Stimulated activated CD4-positive, alpha-beta T cell treated with anti-CD3 and anti-CD28 coated beads, TNF-alpha, amount 100 ng/mL, for 4 hours (primary cell): Measurements from ENCODE around the gene SPDYE17.
"Not testable (repeated sequence)": the region's sequence is repeated elsewhere in the genome, so short reads cannot be mapped to it uniquely, and the experiment has no call there.

Experiments
- DNase-seq, 3 experiments: peaks; one replicate each; pipeline ENCODE4 v3.0.0-alpha.2; 2020; ENCODE audit warnings: low read depth in 3 of 3

Gene SPDYE17

GRCh38 chr7:76972391-76972790 lies 59.8 kb downstream of the SPDYE17 start:
- not testable (repeated sequence) for DNase-seq
